ENCODE results near the gene ACTL10.
A peak's percentile ranks its signal among the peaks of the same experiment; 100 is the strongest.

The ACTL10 gene

DNA sequence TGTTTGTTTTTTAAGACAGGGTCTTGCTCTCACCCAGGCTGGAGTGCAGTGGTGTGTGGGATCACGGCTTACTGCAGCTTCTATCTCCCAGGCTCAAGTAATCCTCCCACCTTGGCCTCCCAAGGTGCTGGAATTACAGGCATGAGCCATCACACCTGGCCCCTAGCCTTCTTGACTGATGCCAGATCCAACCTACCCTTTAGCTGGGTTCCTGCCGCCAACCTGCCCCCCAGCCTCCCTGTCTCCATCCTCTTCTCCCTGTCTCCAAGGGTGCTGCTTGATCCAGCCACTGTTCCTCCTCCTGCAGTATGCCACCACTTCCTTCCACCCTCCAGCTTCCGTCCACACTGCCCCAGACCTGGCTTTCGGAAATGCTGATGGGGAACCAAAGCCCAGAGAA is 7.8 kb upstream of the ACTL10 start:
- peaks cover 10% of the 10 kb centered on the region for H3K4me1 ChIP-seq
- H3K9me3 ChIP-seq (ENCODE audit: control insufficient read depth, low read length): no peaks in the 10 kb centered on the region
- H2AFZ ChIP-seq: no peak overlapping the region
- no peaks in the 10 kb centered on the region for H3K27me3 ChIP-seq (ENCODE audit: control insufficient read depth, insufficient read depth, low read length)
- no peak overlapping the region for H3K4me2 ChIP-seq (ENCODE audit: low read length)
- TF ChIP-seq, protein P1, sequence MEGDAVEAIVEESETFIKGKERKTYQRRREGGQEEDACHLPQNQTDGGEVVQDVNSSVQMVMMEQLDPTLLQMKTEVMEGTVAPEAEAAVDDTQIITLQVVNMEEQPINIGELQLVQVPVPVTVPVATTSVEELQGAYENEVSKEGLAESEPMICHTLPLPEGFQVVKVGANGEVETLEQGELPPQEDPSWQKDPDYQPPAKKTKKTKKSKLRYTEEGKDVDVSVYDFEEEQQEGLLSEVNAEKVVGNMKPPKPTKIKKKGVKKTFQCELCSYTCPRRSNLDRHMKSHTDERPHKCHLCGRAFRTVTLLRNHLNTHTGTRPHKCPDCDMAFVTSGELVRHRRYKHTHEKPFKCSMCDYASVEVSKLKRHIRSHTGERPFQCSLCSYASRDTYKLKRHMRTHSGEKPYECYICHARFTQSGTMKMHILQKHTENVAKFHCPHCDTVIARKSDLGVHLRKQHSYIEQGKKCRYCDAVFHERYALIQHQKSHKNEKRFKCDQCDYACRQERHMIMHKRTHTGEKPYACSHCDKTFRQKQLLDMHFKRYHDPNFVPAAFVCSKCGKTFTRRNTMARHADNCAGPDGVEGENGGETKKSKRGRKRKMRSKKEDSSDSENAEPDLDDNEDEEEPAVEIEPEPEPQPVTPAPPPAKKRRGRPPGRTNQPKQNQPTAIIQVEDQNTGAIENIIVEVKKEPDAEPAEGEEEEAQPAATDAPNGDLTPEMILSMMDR (IDR thresholded peaks at IDR 0.05): no peak
- H3K9ac ChIP-seq: no peak overlapping the region
- H3K27ac ChIP-seq: no peak overlapping the region
- no peaks in the 10 kb centered on the region for H3K36me3 ChIP-seq (ENCODE audit: control insufficient read depth, insufficient read depth, low read length)
- no peak overlapping the region for H3K4me3 ChIP-seq (ENCODE audit: low read depth, low read length)
- no peaks in the 10 kb centered on the region for H3K79me2 ChIP-seq

DNA sequence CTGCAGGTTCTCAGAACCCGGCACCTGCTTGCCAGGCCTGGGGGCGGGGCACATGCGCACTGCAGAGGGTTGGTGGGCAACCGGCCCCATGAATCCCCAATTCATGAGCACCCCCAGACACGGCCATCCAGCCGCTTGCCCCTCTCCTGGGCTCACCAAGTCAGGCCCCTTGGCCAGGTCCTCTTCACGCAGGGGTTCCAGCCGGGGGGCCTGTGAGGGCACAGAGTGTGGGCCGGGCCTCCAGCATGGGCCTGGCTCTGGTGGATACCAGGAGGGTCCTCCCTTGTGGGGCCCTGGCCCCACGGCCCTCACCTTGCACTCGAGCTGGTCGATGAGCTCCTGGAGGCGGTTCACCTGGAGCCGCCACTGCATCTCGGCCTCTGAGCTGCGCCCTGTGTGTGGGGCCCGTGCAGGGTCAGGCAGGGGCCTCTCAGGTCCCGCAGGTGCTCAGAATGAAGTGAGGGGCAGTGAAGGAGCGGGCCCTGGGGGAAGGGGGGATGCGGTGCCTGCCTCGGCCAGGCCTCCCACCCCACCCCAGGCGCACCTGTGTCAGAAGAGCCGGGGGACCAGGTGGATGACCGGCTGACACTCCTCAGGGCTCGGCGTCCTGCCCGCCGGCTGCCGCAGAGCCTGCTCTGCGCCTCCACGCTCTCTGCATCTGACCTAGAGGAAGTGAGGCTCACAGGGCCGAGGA is 7.3 kb upstream of the ACTL10 start:
- Histone ChIP-seq H3K27me3 (ENCODE audit: control insufficient read depth, insufficient read depth, low read length) (no peaks in the 10 kb centered on the region), H3K79me2 (no peaks in the 10 kb centered on the region), H3K36me3 (ENCODE audit: control insufficient read depth, insufficient read depth, low read length) (no peaks in the 10 kb centered on the region), H3K27ac (no peak overlapping the region), H3K9me3 (ENCODE audit: control insufficient read depth, low read length) (no peaks in the 10 kb centered on the region), H3K4me2 (ENCODE audit: low read length) (no peak overlapping the region), H2AFZ (no peak overlapping the region), H3K9ac (no peak overlapping the region), H3K4me3 (ENCODE audit: low read depth, low read length) (no peak overlapping the region), H3K4me1 (peaks cover 7% of the 10 kb centered on the region)
- TF ChIP-seq, protein P1 (IDR thresholded peaks at IDR 0.05): no peak

DNA sequence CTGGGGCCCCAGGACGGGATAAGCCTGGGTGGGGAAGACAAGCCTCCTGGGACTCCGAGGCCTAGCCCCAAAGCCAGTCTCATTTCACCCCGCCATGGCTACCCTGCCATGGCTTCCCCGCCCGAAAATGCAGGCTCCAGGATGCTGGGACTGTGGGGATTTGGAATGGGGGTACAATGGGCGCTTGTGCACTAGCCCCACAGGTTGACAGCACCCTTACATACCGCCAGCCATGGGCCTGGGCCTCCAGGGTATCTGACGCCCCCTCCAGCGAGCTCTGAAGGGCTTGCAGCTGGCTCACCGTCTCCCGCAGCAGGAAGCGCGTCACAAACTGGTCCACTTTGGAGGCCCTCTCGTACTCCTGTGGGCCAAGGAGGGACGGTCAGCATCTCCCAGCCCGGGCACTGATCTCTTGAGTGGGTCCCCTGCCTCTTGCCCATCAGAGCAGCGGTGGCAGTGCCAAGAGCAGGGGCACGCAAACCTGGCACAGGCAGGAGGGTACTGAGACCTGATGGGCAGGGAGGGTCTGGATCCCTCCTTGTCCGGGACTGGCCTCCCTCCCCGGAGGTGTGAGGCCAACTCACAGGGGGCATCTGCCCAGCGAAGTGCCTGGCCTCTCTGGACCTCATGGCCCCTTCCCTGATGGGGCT is 6.6 kb upstream of the ACTL10 start:
- H3K9me3 ChIP-seq (ENCODE audit: control insufficient read depth, low read length): no peaks in the 10 kb centered on the region
- peaks cover 11% of the 10 kb centered on the region for H3K4me1 ChIP-seq
- H3K4me3 ChIP-seq (ENCODE audit: low read depth, low read length): no peak overlapping the region
- no peak overlapping the region for H3K9ac ChIP-seq
- H3K27ac ChIP-seq: no peak overlapping the region
- TF ChIP-seq, protein P1 (IDR thresholded peaks at IDR 0.05): no peak
- no peaks in the 10 kb centered on the region for H3K79me2 ChIP-seq
- H3K27me3 ChIP-seq (ENCODE audit: control insufficient read depth, insufficient read depth, low read length): no peaks in the 10 kb centered on the region
- no peaks in the 10 kb centered on the region for H3K36me3 ChIP-seq (ENCODE audit: control insufficient read depth, insufficient read depth, low read length)
- no peak overlapping the region for H2AFZ ChIP-seq
- no peak overlapping the region for H3K4me2 ChIP-seq (ENCODE audit: low read length)

DNA sequence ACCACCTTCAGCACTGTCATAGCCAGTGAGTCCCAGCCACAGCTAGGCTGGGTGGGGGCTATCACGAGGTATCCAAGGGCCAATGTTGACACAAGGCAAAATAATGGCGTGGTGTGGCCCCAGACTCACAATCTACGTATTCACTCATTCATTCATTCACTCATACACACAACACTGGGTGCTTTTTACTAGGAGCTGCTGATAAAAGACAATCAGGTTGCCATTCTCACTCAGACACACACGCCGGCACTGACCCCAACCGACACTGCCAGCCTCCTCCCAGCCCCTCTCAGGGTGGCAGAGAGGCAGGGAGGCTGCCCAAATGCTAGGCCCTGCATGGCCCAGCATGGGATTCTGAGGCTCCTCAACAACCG is 6.1 kb upstream of the ACTL10 start:
- H3K4me3 ChIP-seq (ENCODE audit: low read depth, low read length): no peak overlapping the region
- H3K27me3 ChIP-seq (ENCODE audit: control insufficient read depth, insufficient read depth, low read length): no peaks in the 10 kb centered on the region
- no peaks in the 10 kb centered on the region for H3K9me3 ChIP-seq (ENCODE audit: control insufficient read depth, low read length)
- no peaks in the 10 kb centered on the region for H3K36me3 ChIP-seq (ENCODE audit: control insufficient read depth, insufficient read depth, low read length)
- no peaks in the 10 kb centered on the region for H3K79me2 ChIP-seq
- no peak overlapping the region for H2AFZ ChIP-seq
- peaks cover 11% of the 10 kb centered on the region for H3K4me1 ChIP-seq
- TF ChIP-seq, protein P1 (IDR thresholded peaks at IDR 0.05): no peak
- H3K9ac ChIP-seq: no peak overlapping the region
- no peak overlapping the region for H3K27ac ChIP-seq
- no peak overlapping the region for H3K4me2 ChIP-seq (ENCODE audit: low read length)

DNA sequence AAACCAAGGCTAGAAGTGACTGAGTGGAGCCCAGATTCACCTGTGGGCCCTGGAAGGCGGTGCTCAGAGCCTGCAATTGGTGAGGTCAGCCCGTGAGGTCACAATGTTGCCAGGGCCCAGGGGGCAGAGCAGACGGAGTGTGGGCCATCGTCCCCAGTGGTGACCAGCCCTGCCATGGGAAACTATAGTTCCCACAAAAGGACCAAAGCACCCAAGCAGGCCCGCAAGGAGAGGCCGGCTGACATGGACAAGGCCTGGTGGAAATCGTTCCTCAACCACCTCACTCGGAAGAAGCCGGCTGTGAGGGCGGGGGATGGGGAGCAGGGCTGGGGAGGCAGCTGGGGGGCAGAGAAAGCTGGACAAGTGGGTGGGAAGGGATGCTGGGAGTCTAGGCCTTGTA is 4.6 kb upstream of the ACTL10 start, which contains the start of gene C20orf144:
Gene C20orf144, plus strand, starts transcription at position 156 of the 400 bp plus-strand sequence. Its CDS starts 19 bp downstream, at position 175.
- Histone ChIP-seq H3K79me2 (no peaks in the 10 kb centered on the region), H2AFZ (peak within 1 kb of the TSS; percentile 93), H3K9me3 (ENCODE audit: control insufficient read depth, low read length) (no peaks in the 10 kb centered on the region), H3K9ac (no peak within 1 kb of the TSS), H3K4me1 (peaks cover 15% of the 10 kb centered on the region), H3K36me3 (ENCODE audit: control insufficient read depth, insufficient read depth, low read length) (no peaks in the 10 kb centered on the region), H3K27me3 (ENCODE audit: control insufficient read depth, insufficient read depth, low read length) (no peaks in the 10 kb centered on the region), H3K4me3 (ENCODE audit: low read depth, low read length) (peak within 1 kb of the TSS; percentile 70), H3K4me2 (ENCODE audit: low read length) (peak within 1 kb of the TSS; percentile 92), H3K27ac (peak within 1 kb of the TSS; percentile 60)
- TF ChIP-seq, protein P1 (IDR thresholded peaks at IDR 0.05): no peak
